Natural killer cell treated with Interleukin-12 subunit alpha and Interleukin-12 subunit beta and Interleukin-15 and Interleukin-18, amount 100 ng/mL, for 72 hours (primary cell): Measurements from ENCODE around the gene GNE. TPM values are rescaled to one million over a fixed set of nuclear protein-coding genes. Genes with fewer than 3 reads are reported as not detected.

Experiments used
- total RNA-seq, 2 donors: library from RNA; stranded (reverse); gene quantifications; one replicate each; pipeline ENCODE4 v1.2.3, GENCODE V29; 2022

Gene GNE
- total RNA-seq, 2 donors from 2014 or later, result 22.9 to 23.3 TPM

Other genes with a start within 250 kb of the GNE start
- 1 to 10 TPM; 4.0 to 7.0 TPM for gene RECK, start 221.5 kb downstream of the GNE start, total RNA-seq
- gene GLIPR2, start 121.7 kb downstream of the GNE start, total RNA-seq, result 10 to 100 TPM; 11.0 to 27.1 TPM
- under 1 TPM in 1 of 2 donors, not detected in 1; 0.19 TPM for gene CCIN, start 89.1 kb downstream of the GNE start, total RNA-seq
- 100 to 1,000 TPM; 133 to 178 TPM for gene CLTA, start 67.5 kb downstream of the GNE start, total RNA-seq
- gene RNF38, start 141.8 kb upstream of the GNE start, total RNA-seq, result 10 to 100 TPM; 43.9 to 56.9 TPM